ENCODE measurements around the gene ZNF689. TPM values are rescaled to one million over a fixed set of nuclear protein-coding genes. Genes with fewer than 3 reads are reported as not detected.
A peak's percentile ranks its signal among the peaks of the same experiment; 100 is the strongest.

Gene ZNF689
- total RNA-seq, result 10 to 100 TPM in 4 of 9 donors, 1 to 10 TPM in 5; 6.8 to 12.9 (median 9.9) TPM
- polyA plus RNA-seq, result 1 to 10 TPM; 2.9 to 6.4 (median 3.2) TPM
- long read RNA-seq, donor 1, partial matches to known transcripts, result 0 of 4 reads
- long read RNA-seq, donor 1, other reads (novel, unspliced or antisense), result 0 of 4 reads
- long read RNA-seq, donor 2, partial matches to known transcripts, result 0 of 3 reads
- long read RNA-seq, donor 2, other reads (novel, unspliced or antisense), result 0 of 3 reads
- long read RNA-seq, donor 3, result 0 reads
- long read RNA-seq, donor 4, partial matches to known transcripts, result 0 of 5 reads
- long read RNA-seq, donor 4, other reads (novel, unspliced or antisense), result 3 of 5 reads
- long read RNA-seq, donor 5, transcript ZNF689-201 (3 exons, 3,547 nt), result major isoform, 16 of 22 reads
- long read RNA-seq, donor 5, partial matches to known transcripts, result 2 of 22 reads
- long read RNA-seq, donor 5, other reads (novel, unspliced or antisense), result 4 of 22 reads
- long read RNA-seq, donor 6, partial matches to known transcripts, result 0 of 3 reads
- long read RNA-seq, donor 6, other reads (novel, unspliced or antisense), result 3 of 3 reads
- long read RNA-seq, donor 7, result 0 reads
- long read RNA-seq, donor 8, partial matches to known transcripts, result 0 of 3 reads
- long read RNA-seq, donor 8, other reads (novel, unspliced or antisense), result 0 of 3 reads
- long read RNA-seq, donor 9, partial matches to known transcripts, result 0 of 2 reads
- long read RNA-seq, donor 9, other reads (novel, unspliced or antisense), result 0 of 2 reads
- long read RNA-seq, donor 10, result 0 reads

DNA sequence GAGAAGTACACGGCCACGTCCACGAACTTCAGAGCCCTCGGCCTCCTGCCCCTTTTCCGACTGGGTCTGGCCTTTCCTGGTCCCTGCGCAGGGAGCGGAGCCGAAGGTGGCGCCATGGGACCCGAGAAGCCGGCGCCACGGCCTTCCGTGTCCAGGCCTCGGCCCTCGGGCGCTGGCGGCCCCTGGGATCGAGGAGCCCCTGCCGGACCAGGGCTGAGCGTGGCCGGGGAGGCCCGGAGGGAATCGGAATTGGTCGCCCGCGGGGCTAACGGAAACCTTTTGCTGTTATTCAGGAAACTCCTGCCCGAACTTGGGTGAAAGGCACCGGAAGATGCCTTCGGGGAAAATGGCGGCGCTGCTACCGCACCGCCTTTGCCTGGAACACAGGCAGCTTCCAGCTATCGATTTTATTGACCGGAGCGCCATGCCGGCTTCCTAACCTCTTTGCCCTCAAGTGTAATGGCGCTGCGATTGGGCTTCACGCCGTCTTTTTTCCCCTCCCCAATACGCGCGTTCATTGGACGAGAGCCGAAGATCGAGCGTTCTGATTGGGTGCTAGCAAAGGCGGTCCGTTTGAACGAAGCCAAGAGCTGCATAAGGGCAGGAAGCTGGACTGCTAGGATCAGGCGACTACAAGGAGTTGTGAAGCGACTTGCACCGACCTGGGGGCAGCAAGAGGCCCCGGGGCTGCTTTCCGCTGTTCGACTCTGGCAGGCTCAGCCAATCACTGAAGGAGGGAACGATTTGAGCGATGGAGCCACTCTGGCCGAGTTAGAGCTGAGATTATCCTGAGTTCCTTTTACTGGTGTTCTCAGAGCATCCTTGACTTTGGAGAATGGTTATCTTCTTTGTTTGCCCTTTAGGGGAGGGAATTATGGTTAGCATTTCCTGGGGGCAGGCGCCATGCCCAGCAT lies at the start of gene ZNF689:
Gene ZNF689 (minus strand): TSS at position 464 of the 914 bp plus-strand sequence. CDS start 348 bp downstream, at position 116.
- Histone ChIP-seq H3K4me3 (peak within 1 kb of the TSS; percentile 3 to 91 (median 74)), H3K27ac (peak within 1 kb of the TSS; percentile 85 to 97 (median 91)), H3K9me3 (replicated peaks in 1 of 3) (no peaks in the 10 kb centered on the region), H3K27me3 (no peaks in the 10 kb centered on the region), H3K4me1 (replicated peaks in 1 of 2) (peaks cover 5% of the 10 kb centered on the region in 2 donors), H3K36me3 (replicated peaks in 1 of 2) (peaks cover 0 to 26% of the 10 kb centered on the region in 2 donors)
- peak; percentile 95 to 97 (median 96) for DNase-seq
- TF ChIP-seq, protein P1, sequence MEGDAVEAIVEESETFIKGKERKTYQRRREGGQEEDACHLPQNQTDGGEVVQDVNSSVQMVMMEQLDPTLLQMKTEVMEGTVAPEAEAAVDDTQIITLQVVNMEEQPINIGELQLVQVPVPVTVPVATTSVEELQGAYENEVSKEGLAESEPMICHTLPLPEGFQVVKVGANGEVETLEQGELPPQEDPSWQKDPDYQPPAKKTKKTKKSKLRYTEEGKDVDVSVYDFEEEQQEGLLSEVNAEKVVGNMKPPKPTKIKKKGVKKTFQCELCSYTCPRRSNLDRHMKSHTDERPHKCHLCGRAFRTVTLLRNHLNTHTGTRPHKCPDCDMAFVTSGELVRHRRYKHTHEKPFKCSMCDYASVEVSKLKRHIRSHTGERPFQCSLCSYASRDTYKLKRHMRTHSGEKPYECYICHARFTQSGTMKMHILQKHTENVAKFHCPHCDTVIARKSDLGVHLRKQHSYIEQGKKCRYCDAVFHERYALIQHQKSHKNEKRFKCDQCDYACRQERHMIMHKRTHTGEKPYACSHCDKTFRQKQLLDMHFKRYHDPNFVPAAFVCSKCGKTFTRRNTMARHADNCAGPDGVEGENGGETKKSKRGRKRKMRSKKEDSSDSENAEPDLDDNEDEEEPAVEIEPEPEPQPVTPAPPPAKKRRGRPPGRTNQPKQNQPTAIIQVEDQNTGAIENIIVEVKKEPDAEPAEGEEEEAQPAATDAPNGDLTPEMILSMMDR (IDR thresholded peaks at IDR 0.05), result no peak
- TF ChIP-seq POLR2A (IDR thresholded peaks at IDR 0.05), result peak; percentile 37 to 75
- intact Hi-C loops (cut with DNase I), result loop anchor here in 1 of 2 donors (10.0 kb wide), 1 partner anchor 45 kb away; no protein-coding TSS in a partner anchor
- WGBS, 4 donors, result 0 to 1% (median 0%) methylated on average over 30 to 63 of the region's 63 CpGs

DNA sequence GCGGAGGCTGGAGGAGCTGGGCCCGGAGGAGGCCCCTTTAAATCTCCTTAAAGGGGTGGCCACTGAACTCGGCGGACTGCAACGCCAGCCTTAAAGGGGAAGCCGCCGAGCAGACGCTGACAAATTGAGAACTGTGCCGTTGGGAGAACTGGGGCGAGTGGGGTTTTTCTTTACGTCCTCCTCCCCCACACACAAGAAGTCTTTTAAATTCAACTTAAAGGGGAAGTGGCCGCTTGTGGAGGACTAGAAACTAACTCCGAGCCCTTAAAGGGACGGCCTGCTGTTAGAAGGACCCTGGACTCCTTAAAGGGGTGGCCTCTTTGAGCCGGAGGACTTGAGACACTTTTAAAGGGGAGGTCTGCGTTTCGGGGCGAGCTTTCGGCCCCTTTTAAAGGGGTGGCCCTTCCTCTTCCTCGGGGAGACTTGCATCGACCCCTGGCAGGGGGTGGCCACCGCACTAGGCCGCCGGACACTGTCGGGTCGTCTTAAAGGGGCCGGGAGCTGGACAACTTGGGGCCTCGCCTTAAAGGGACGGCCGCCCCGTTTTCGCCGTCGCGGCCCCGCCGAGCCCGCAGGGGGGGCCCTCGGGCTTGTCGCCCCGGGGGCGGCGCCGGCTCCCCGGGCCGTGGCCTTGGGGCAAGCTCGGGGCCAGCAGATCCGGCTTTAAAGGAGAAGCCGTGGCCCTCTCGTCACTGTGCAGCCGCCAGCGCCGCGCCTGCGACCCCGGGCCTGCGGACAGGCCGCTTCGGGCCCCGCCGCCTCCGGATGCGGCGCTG lies 48.7 kb upstream of the ZNF689 start:
- peak; percentile 86 to 97 (median 90) for DNase-seq
- Histone ChIP-seq H3K27me3 (no peaks in the 10 kb centered on the region), H3K4me1 (replicated peaks in 1 of 2) (peaks cover 32 to 52% of the 10 kb centered on the region in 2 donors), H3K27ac (peak overlapping the region; percentile 61 to 99 (median 96)), H3K36me3 (replicated peaks in 1 of 2) (peaks cover 0 to 64% of the 10 kb centered on the region in 2 donors), H3K4me3 (peak overlapping the region; percentile 60 to 97 (median 90)), H3K9me3 (replicated peaks in 1 of 3) (no peaks in the 10 kb centered on the region)
- WGBS, 4 donors, result 0% methylated on average over 11 to 64 of the region's 64 CpGs
- TF ChIP-seq, protein P1 (IDR thresholded peaks at IDR 0.05), result peak in 2 of 6 experiments; percentile 8 to 32
- peak; percentile 48 to 55 for TF ChIP-seq POLR2A (IDR thresholded peaks at IDR 0.05)
- intact Hi-C loops (cut with DNase I), result no loop called here

DNA sequence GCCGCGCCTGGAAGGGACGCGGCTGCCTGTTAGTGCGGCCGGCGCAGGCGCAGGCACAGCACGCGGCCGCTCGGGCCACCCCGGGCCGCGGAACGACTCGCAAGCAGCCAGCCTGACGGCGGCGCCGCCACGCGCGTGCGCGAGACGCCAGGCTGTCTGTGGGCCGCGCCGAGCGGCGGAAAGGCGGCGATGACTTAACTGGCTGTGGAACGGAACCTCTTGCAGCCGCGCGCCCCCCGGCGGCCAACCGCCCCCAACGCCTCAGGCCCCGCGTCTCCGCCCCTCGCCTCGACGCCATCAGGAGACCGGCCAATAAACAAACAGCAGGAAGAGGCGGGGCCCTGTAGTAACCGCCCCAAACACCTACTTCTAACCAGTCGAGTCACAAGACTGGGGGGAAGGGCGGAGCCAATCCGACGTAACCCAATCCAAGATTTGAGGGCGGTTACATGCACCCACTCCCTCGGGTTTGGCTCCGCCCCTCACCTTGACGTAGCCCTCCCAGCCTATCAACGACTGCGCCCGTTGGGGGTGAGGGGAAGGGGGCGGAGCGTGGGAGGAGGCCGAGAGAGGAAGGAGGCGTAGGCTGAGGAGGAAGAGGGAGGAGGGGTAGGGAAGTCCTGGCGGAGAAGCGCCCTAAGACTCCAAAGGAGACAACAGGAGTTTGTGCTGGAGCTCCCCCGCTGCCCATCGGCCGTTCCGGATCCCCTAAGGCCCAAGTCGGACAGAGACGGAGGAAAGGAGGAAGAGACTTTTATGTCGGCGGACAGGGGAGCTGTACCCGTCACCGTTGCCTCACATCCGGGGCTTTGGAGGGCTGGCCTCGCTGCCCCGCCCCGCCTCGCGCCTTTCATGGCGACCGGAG lies 47.9 kb upstream of the ZNF689 start, which contains the start of gene FBRS:
Gene FBRS (plus strand): TSS at position 566 of the 865 bp plus-strand sequence. CDS start 1,088 bp downstream, outside the sequence.
- WGBS, 4 donors, result 0% methylated on average over 11 to 86 of the region's 86 CpGs
- H3K4me1 ChIP-seq (replicated peaks in 1 of 2), result peaks cover 26 to 43% of the 10 kb centered on the region in 2 donors
- intact Hi-C loops (cut with DNase I), result no loop called here
- H3K27me3 ChIP-seq, result no peaks in the 10 kb centered on the region
- H3K9me3 ChIP-seq (replicated peaks in 1 of 3), result no peaks in the 10 kb centered on the region
- H3K27ac ChIP-seq, result peak within 1 kb of the TSS; percentile 92 to 99 (median 96)
- DNase-seq, result peak; percentile 100
- H3K4me3 ChIP-seq, result peak within 1 kb of the TSS; percentile 60 to 97 (median 90)
- TF ChIP-seq POLR2A (IDR thresholded peaks at IDR 0.05), result peak; percentile 93
- TF ChIP-seq, protein P1 (IDR thresholded peaks at IDR 0.05), result peak; percentile 48 to 90 (median 62)
- H3K36me3 ChIP-seq (replicated peaks in 1 of 2), result peaks cover 0 to 64% of the 10 kb centered on the region in 2 donors

All from adrenal gland (tissue), 19 donors.